A549 (cell line): ENCODE data around the gene ATP1B3.

ENCODE experiments used
- BHLHE40 ChIP-seq: IDR thresholded peaks from 2 replicates; pipeline ENCODE4 v1.6.1; 2012; ENCODE audit warnings: low read depth, low read length, inconsistent platforms
- CBX2 ChIP-seq: fragments of 200-600 bp; sonication (generic); IDR thresholded peaks from 2 replicates; pipeline ENCODE4 v1.6.1; 2016; ENCODE audit warnings: low read depth, mild to moderate bottlenecking, borderline replicate concordance
- CEBPB ChIP-seq, 2 experiments: fragments of >200 bp in 1 of 2; sonication (Bioruptor Twin) in 1 of 2; formaldehyde crosslinking in 1 of 2; IDR thresholded peaks; 2 replicates each; pipeline ENCODE4 v1.6.1; 2012 to 2016
- CTCF ChIP-seq: fragments of >200 bp; sonication (Bioruptor Twin); formaldehyde crosslinking; IDR thresholded peaks from 3 replicates; pipeline ENCODE4 v1.5.1; 2016
- EHMT2 ChIP-seq: fragments of 200-600 bp; sonication (generic); IDR thresholded peaks from 2 replicates; pipeline ENCODE4 v1.6.1; 2016; ENCODE audit warnings: antibody characterized with exemption, low read depth, mild to moderate bottlenecking, moderate library complexity
- EP300 ChIP-seq, 2 experiments: fragments of >200 bp; sonication (Bioruptor Twin); formaldehyde crosslinking; IDR thresholded peaks; 2 replicates in 1 of 2; 3 replicates in 1 of 2; pipeline ENCODE4 v1.6.1; 2016 to 2017
- KDM1A ChIP-seq: fragments of 200-600 bp; sonication (generic); IDR thresholded peaks from 2 replicates; pipeline ENCODE4 v1.6.1; 2016; ENCODE audit warnings: low read depth, mild to moderate bottlenecking
- KDM5A ChIP-seq: fragments of 200-600 bp; sonication (generic); IDR thresholded peaks from 2 replicates; pipeline ENCODE4 v1.6.1; 2016; ENCODE audit warnings: antibody characterized with exemption, mild to moderate bottlenecking
- PHF8 ChIP-seq: fragments of 200-600 bp; sonication (generic); IDR thresholded peaks from 2 replicates; pipeline ENCODE4 v1.6.1; 2016; ENCODE audit warnings: low read depth, mild to moderate bottlenecking, antibody characterized with exemption, moderate library complexity, borderline replicate concordance
- POLR2A ChIP-seq: IDR thresholded peaks from 2 replicates; pipeline ENCODE4 v1.6.1; 2012; ENCODE audit warnings: mild to moderate bottlenecking, low read length
- POLR2AphosphoS2 ChIP-seq: conservative IDR thresholded peaks from 2 replicates; pipeline ENCODE4 v1.6.1; 2012; ENCODE audit warnings: low read length, improper control_type of control experiment, inconsistent platforms
- RAD21 ChIP-seq, 2 experiments: fragments of >200 bp in 1 of 2; sonication (Bioruptor Twin) in 1 of 2; formaldehyde crosslinking in 1 of 2; IDR thresholded peaks in 1 of 2; conservative IDR thresholded peaks in 1 of 2; 2 replicates in 1 of 2; 3 replicates in 1 of 2; pipeline ENCODE4 v1.6.1; 2012 to 2018; ENCODE audit warnings: inconsistent platforms in 1 of 2
- USF2 ChIP-seq: fragments of 450-650 bp; IDR thresholded peaks from 2 replicates; pipeline ENCODE4 v1.6.1; 2014; ENCODE audit warnings: antibody characterized with exemption

GRCh38 chr3:141876381-141876890 lies at the start of gene ATP1B3:
- peak; percentile 99 for TF ChIP-seq POLR2A
- no peak for TF ChIP-seq RAD21 (conservative IDR thresholded peaks at IDR 0.05 in 1 of 2, IDR thresholded peaks at IDR 0.05 in 1 of 2)
- TF ChIP-seq EP300 (IDR thresholded peaks at IDR 0.05) = no peak
- no peak for TF ChIP-seq CTCF
- peak; percentile 28; the same call in 1 of the 2 replicates for TF ChIP-seq PHF8
- TF ChIP-seq USF2 = no peak
- TF ChIP-seq KDM1A = no peak
- TF ChIP-seq KDM5A = no peak
- no peak for TF ChIP-seq CEBPB (IDR thresholded peaks at IDR 0.05)
- no peak for TF ChIP-seq CBX2
- no peak for TF ChIP-seq EHMT2
- TF ChIP-seq POLR2AphosphoS2 = no peak
- no peak for TF ChIP-seq BHLHE40
